ENCODE data around the gene SBF2. TPM values are rescaled to one million over a fixed set of nuclear protein-coding genes. Genes with fewer than 3 reads are reported as not detected.

The SBF2 gene
- total and polyA plus RNA-seq, 2 donors (not counting 1 experiment from before 2014, with no cell fraction given) = 5.6 to 17.7 TPM

GRCh38 chr11:9974375-9974774 is 319.6 kb downstream of the SBF2 start:
- intact Hi-C loops (cut with micrococcal nuclease) = no loop called here
- ATAC-seq (ENCODE audit: low read depth) (no peak), DNase-seq (no peak)
- Histone ChIP-seq H3K4me1 (ENCODE audit: control insufficient read depth in 2 of 2, insufficient read depth in 2 of 2, low read length in 2 of 2) (peaks cover 0 to 3% of the 10 kb centered on the region in 2 donors), H3K27ac (ENCODE audit: low read length in 2 of 2) (no peak overlapping the region), H3K27me3 (replicated peaks in 1 of 4; ENCODE audit: control extremely low read depth in 1 of 4, control insufficient read depth in 3 of 4, insufficient read depth in 4 of 4, low read length in 3 of 4) (no peaks in the 10 kb centered on the region), H3K9me3 (ENCODE audit: control extremely low read depth in 1 of 3, control insufficient read depth in 2 of 3, insufficient read depth in 1 of 3, low read length in 2 of 3) (no peaks in the 10 kb centered on the region), H3K4me3 (ENCODE audit: control extremely low read depth in 1 of 5, extremely low read depth in 1 of 5, insufficient read depth in 1 of 5, low read depth in 2 of 5, low read length in 4 of 5) (no peak overlapping the region), H3K9ac (ENCODE audit: low read length) (no peak overlapping the region), H3K79me2 (ENCODE audit: control insufficient read depth, insufficient read depth, low read length) (no peaks in the 10 kb centered on the region), H3K36me3 (replicated peaks in 1 of 2; ENCODE audit: control extremely low read depth in 1 of 2, control insufficient read depth in 1 of 2, extremely low read depth in 1 of 2, insufficient read depth in 2 of 2, low read length in 1 of 2) (no peaks in the 10 kb centered on the region), H3K4me2 (replicated peaks; ENCODE audit: low read depth, low read length, poor library complexity, severe bottlenecking) (no peak overlapping the region), H2AFZ (ENCODE audit: insufficient read depth, low read depth, low read length, poor library complexity, severe bottlenecking) (no peak overlapping the region), H4K20me1 (ENCODE audit: control insufficient read depth, insufficient read depth, low read length, poor library complexity, severe bottlenecking) (no peaks in the 10 kb centered on the region)
- TF ChIP-seq CTCF (IDR thresholded peaks at IDR 0.05) (no peak), EZH2 (IDR thresholded peaks at IDR 0.05; ENCODE audit: borderline replicate concordance, insufficient read depth, low read depth, low read length, poor library complexity, severe bottlenecking) (no peak)
- H3K27ac Mint-ChIP-seq = no peak overlapping the region
- ChIA-PET CTCF (interaction anchor here (0.7 to 3.7 kb wide), 7 partner anchors 11 to 235 kb away, joined by 3 to 56 read pairs (median 14); no protein-coding TSS in a partner anchor), POLR2A (no interaction called here)
- no peaks in the 10 kb centered on the region for H3K27me3 Mint-ChIP-seq
- 100% methylated on average over 2 of the region's 8 CpGs for WGBS (ENCODE audit: insufficient coverage)
- no peaks in the 10 kb centered on the region for H3K9me3 Mint-ChIP-seq (ENCODE audit: insufficient read depth)
- H3K4me1 Mint-ChIP-seq = peaks cover 4% of the 10 kb centered on the region
- H3K4me3 Mint-ChIP-seq = no peak overlapping the region

GRCh38 chr11:9973921-9974320 is 320.1 kb downstream of the SBF2 start:
- Histone ChIP-seq H3K79me2 (ENCODE audit: control insufficient read depth, insufficient read depth, low read length) (no peaks in the 10 kb centered on the region), H3K36me3 (replicated peaks in 1 of 2; ENCODE audit: control extremely low read depth in 1 of 2, control insufficient read depth in 1 of 2, extremely low read depth in 1 of 2, insufficient read depth in 2 of 2, low read length in 1 of 2) (no peaks in the 10 kb centered on the region), H4K20me1 (ENCODE audit: control insufficient read depth, insufficient read depth, low read length, poor library complexity, severe bottlenecking) (no peaks in the 10 kb centered on the region), H3K9ac (ENCODE audit: low read length) (no peak overlapping the region), H3K27me3 (replicated peaks in 1 of 4; ENCODE audit: control extremely low read depth in 1 of 4, control insufficient read depth in 3 of 4, insufficient read depth in 4 of 4, low read length in 3 of 4) (no peaks in the 10 kb centered on the region), H3K9me3 (ENCODE audit: control extremely low read depth in 1 of 3, control insufficient read depth in 2 of 3, insufficient read depth in 1 of 3, low read length in 2 of 3) (no peaks in the 10 kb centered on the region), H3K4me1 (ENCODE audit: control insufficient read depth in 2 of 2, insufficient read depth in 2 of 2, low read length in 2 of 2) (peaks cover 0 to 3% of the 10 kb centered on the region in 2 donors), H2AFZ (ENCODE audit: insufficient read depth, low read depth, low read length, poor library complexity, severe bottlenecking) (no peak overlapping the region), H3K4me2 (replicated peaks; ENCODE audit: low read depth, low read length, poor library complexity, severe bottlenecking) (no peak overlapping the region), H3K4me3 (ENCODE audit: control extremely low read depth in 1 of 5, extremely low read depth in 1 of 5, insufficient read depth in 1 of 5, low read depth in 2 of 5, low read length in 4 of 5) (no peak overlapping the region), H3K27ac (ENCODE audit: low read length in 2 of 2) (no peak overlapping the region)
- CTCF ChIA-PET = interaction anchor here (0.7 to 3.7 kb wide), 13 partner anchors 11 to 439 kb away, joined by 3 to 56 read pairs (median 6); no protein-coding TSS in a partner anchor
- no peak for ATAC-seq (ENCODE audit: low read depth)
- intact Hi-C loops (cut with micrococcal nuclease) = loop anchor here (1.0 to 2.0 kb wide), 4 partner anchors 112 to 359 kb away; no protein-coding TSS in a partner anchor
- Mint-ChIP-seq H3K4me3 (no peak overlapping the region), H3K27me3 (no peaks in the 10 kb centered on the region), H3K27ac (no peak overlapping the region), H3K4me1 (peaks cover 4% of the 10 kb centered on the region), H3K9me3 (ENCODE audit: insufficient read depth) (no peaks in the 10 kb centered on the region)
- POLR2A ChIA-PET = no interaction called here
- TF ChIP-seq EZH2 (IDR thresholded peaks at IDR 0.05; ENCODE audit: borderline replicate concordance, insufficient read depth, low read depth, low read length, poor library complexity, severe bottlenecking) = no peak
- no peak for TF ChIP-seq CTCF (IDR thresholded peaks at IDR 0.05)
- WGBS (ENCODE audit: insufficient coverage) = no CpG with 5 or more reads among the region's 3 CpGs
- no peak for DNase-seq

Data from B cell (primary cell).